K562 (cell line): ENCODE measurements around the gene NEU3. TPM values are rescaled to one million over a fixed set of nuclear protein-coding genes. Genes with fewer than 3 reads are reported as not detected.

Experiments used
- CXXC5 ChIP-seq: fragments of 250-450 bp; sonication (Bioruptor Pico); IDR thresholded peaks from 2 replicates; pipeline ENCODE4 v1.8.0; 2022; ENCODE audit warnings: inconsistent platforms, mild to moderate bottlenecking, moderate library complexity
- EGR1 ChIP-seq: fragments of 450-650 bp; conservative IDR thresholded peaks from 2 replicates; pipeline ENCODE4 v1.6.1; 2017; ENCODE audit warnings: mild to moderate bottlenecking
- HMG20B ChIP-seq: fragments of 250-450 bp; sonication (Bioruptor Pico); IDR thresholded peaks from 2 replicates; pipeline ENCODE4 v1.5.0; 2021; ENCODE audit warnings: mild to moderate bottlenecking
- IRF2 ChIP-seq: sonication (generic); formaldehyde crosslinking; IDR thresholded peaks from 2 replicates; pipeline ENCODE4 v1.8.1; 2022; ENCODE audit warnings: mild to moderate bottlenecking, missing genetic modification reagents
- MAZ ChIP-seq, 2 experiments: fragments of 450-650 bp in 1 of 2; sonication (generic) in 1 of 2; formaldehyde crosslinking; IDR thresholded peaks in 1 of 2; conservative IDR thresholded peaks in 1 of 2; 2 replicates each; pipeline versions ENCODE4 v1.4.0 to v1.5.0; 2020; ENCODE audit warnings: mild to moderate bottlenecking in 1 of 2, missing genetic modification reagents in 1 of 2
- TCF3 ChIP-seq: sonication (generic); formaldehyde crosslinking; IDR thresholded peaks from 2 replicates; pipeline ENCODE4 v1.4.0; 2020; ENCODE audit warnings: mild to moderate bottlenecking, missing genetic modification reagents
- ZNF133 ChIP-seq: fragments of 250-450 bp; sonication (Bioruptor Pico); IDR thresholded peaks from 2 replicates; pipeline ENCODE4 v1.4.0; 2020; ENCODE audit warnings: mild to moderate bottlenecking
- polyA plus RNA-seq, 8 experiments: library from polyadenylated mRNA; depleted of rRNA in 4 of 8; stranded (reverse) in 5 of 8; unstranded in 3 of 8; fragments of >200 nt; fragmentation: Nextera tagmentation in 2 of 8; fragmentation: Illumina TruSeq in 1 of 8; extraction: Ambion mirVana in 2 of 8; extraction: Trizol in 1 of 8; gene quantifications; 2 replicates each; pipeline versions ENCODE4 v1.2.1 to v1.2.3, GENCODE V29; 2011 to 2014; ENCODE audit warnings: inconsistent platforms in 1 of 8, missing spikeins in 1 of 8
- total RNA-seq, 7 experiments: library from RNA; depleted of rRNA in 6 of 7; stranded (reverse); fragments of >200 nt in 6 of 7; fragmentation: Illumina TruSeq in 2 of 7; extraction: Trizol in 2 of 7; gene quantifications; 2 replicates each; pipeline versions ENCODE4 v1.2.1 to v1.2.3, GENCODE V29; 2011 to 2021; ENCODE audit warnings: low replicate concordance in 1 of 7
- TF ChIP-seq, protein P1 (sequence below): fragments of 250-450 bp; sonication (Bioruptor Pico); IDR thresholded peaks from 2 replicates; pipeline ENCODE4 v1.8.0; 2021; ENCODE audit warnings: mild to moderate bottlenecking, moderate library complexity
- TF ChIP-seq, protein P2 (sequence below): sonication (generic); formaldehyde crosslinking; IDR thresholded peaks from 2 replicates; pipeline ENCODE4 v1.8.1; 2022; ENCODE audit warnings: missing genetic modification reagents
- TF ChIP-seq, protein P3 (sequence below): fragments of 450-650 bp; IDR thresholded peaks from 2 replicates; pipeline ENCODE4 v1.6.1; 2017; ENCODE audit warnings: mild to moderate bottlenecking, moderate library complexity
- TF ChIP-seq, protein P4 (sequence below): conservative IDR thresholded peaks from 2 replicates; pipeline ENCODE4 v1.6.1; 2011; ENCODE audit warnings: low read depth, mild to moderate bottlenecking, low read length; ENCODE audit not compliant: control insufficient read depth
- TF ChIP-seq, protein P5 (sequence below): fragments of 200-800 bp; sonication (Bioruptor generic); IDR thresholded peaks from 2 replicates; pipeline ENCODE4 v1.6.1; 2017; ENCODE audit warnings: missing genetic modification characterization, missing compliant biosample characterization

The NEU3 gene
- total and polyA plus RNA-seq, 9 of the 15 experiments (the other 6 are each of a cell fraction or from before 2014, with no cell fraction given) = 6.2 to 41.3 (median 31.1) TPM

DNA sequence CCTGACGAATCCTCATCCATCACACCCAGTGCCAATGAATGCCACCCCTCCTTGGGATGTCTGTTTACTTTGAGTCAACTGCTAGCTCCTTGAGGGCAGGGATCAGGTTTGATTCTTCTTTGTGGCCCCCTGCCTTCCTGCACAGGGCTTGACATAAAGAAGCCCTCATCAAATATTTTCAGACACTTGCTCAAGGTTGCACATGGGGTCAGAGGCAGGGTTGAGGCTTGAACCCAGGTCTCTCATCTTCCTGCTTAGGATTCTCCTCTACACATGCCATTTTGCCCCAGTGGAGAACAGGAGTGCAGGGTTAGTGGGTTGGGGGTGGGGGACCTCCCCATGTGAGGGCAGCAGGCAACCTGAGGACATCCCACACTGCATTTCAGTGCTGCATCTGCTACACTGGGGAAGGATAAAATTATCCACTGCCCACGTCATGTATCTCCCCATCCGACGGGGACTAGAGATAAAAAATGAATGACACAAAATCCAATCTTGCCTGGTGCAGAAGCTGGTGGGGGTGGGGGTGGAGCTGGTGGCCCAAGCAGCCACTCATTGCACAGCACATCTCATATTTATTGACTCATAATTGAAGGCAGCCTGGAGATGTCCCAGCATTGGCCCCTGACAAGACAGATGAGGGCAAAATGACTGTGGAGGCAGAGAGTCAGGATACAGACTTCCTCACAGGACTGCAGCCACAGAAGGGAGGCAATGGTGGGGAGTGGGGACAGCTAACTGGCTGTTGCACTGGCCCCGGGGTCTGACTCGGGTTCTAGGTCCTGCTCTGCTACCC, 41.3 kb downstream of the NEU3 start (continued):
- TF ChIP-seq, protein P1, sequence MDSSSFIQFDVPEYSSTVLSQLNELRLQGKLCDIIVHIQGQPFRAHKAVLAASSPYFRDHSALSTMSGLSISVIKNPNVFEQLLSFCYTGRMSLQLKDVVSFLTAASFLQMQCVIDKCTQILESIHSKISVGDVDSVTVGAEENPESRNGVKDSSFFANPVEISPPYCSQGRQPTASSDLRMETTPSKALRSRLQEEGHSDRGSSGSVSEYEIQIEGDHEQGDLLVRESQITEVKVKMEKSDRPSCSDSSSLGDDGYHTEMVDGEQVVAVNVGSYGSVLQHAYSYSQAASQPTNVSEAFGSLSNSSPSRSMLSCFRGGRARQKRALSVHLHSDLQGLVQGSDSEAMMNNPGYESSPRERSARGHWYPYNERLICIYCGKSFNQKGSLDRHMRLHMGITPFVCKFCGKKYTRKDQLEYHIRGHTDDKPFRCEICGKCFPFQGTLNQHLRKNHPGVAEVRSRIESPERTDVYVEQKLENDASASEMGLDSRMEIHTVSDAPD (CRISPR knock-in tag) = no peak
- TF ChIP-seq, protein P2, sequence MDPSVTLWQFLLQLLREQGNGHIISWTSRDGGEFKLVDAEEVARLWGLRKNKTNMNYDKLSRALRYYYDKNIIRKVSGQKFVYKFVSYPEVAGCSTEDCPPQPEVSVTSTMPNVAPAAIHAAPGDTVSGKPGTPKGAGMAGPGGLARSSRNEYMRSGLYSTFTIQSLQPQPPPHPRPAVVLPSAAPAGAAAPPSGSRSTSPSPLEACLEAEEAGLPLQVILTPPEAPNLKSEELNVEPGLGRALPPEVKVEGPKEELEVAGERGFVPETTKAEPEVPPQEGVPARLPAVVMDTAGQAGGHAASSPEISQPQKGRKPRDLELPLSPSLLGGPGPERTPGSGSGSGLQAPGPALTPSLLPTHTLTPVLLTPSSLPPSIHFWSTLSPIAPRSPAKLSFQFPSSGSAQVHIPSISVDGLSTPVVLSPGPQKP = no peak
- TF ChIP-seq MAZ (CRISPR knock-in tag; conservative IDR thresholded peaks at IDR 0.05 in 1 of 2, IDR thresholded peaks at IDR 0.05 in 1 of 2) (no peak; a peak in 1 of 4 replicates), TCF3 (CRISPR knock-in tag) (peak; percentile 27; the same call in 1 of the 2 replicates), IRF2 (CRISPR knock-in tag) (no peak), EGR1 (peak; percentile 78), CXXC5 (no peak; the same call in 1 of the 2 replicates), ZNF133 (CRISPR knock-in tag) (no peak), HMG20B (CRISPR knock-in tag) (no peak)
- TF ChIP-seq, protein P3, sequence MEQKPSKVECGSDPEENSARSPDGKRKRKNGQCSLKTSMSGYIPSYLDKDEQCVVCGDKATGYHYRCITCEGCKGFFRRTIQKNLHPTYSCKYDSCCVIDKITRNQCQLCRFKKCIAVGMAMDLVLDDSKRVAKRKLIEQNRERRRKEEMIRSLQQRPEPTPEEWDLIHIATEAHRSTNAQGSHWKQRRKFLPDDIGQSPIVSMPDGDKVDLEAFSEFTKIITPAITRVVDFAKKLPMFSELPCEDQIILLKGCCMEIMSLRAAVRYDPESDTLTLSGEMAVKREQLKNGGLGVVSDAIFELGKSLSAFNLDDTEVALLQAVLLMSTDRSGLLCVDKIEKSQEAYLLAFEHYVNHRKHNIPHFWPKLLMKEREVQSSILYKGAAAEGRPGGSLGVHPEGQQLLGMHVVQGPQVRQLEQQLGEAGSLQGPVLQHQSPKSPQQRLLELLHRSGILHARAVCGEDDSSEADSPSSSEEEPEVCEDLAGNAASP = no peak
- TF ChIP-seq, protein P4, sequence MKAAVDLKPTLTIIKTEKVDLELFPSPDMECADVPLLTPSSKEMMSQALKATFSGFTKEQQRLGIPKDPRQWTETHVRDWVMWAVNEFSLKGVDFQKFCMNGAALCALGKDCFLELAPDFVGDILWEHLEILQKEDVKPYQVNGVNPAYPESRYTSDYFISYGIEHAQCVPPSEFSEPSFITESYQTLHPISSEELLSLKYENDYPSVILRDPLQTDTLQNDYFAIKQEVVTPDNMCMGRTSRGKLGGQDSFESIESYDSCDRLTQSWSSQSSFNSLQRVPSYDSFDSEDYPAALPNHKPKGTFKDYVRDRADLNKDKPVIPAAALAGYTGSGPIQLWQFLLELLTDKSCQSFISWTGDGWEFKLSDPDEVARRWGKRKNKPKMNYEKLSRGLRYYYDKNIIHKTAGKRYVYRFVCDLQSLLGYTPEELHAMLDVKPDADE = no peak
- TF ChIP-seq, protein P5, sequence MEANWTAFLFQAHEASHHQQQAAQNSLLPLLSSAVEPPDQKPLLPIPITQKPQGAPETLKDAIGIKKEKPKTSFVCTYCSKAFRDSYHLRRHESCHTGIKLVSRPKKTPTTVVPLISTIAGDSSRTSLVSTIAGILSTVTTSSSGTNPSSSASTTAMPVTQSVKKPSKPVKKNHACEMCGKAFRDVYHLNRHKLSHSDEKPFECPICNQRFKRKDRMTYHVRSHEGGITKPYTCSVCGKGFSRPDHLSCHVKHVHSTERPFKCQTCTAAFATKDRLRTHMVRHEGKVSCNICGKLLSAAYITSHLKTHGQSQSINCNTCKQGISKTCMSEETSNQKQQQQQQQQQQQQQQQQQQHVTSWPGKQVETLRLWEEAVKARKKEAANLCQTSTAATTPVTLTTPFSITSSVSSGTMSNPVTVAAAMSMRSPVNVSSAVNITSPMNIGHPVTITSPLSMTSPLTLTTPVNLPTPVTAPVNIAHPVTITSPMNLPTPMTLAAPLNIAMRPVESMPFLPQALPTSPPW (CRISPR knock-in tag) = peak; percentile 80
